ENCODE results near the gene NFYC. TPM values are rescaled to one million over a fixed set of nuclear protein-coding genes. Genes with fewer than 3 reads are reported as not detected.

NFYC gene
- total RNA-seq, 1 donor from 2014 or later, result 56.0 TPM

GRCh38 chr1:40709100-40709801 lies 17.7 kb downstream of the NFYC start:
- Histone ChIP-seq H3K36me3 (no peaks in the 10 kb centered on the region), H3K27me3 (no peaks in the 10 kb centered on the region), H3K4me3 (peak overlapping the region; percentile 62), H3K4me1 (peaks cover 62% of the 10 kb centered on the region), H3K9me3 (no peaks in the 10 kb centered on the region), H3K27ac (peak overlapping the region; percentile 81)
- DNase-seq, result no peak
- TF ChIP-seq CTCF (IDR thresholded peaks at IDR 0.05), result no peak
- peak; percentile 96 for ATAC-seq
- intact Hi-C loops (cut with DNase I), result no loop called here

GRCh38 chr1:40709802-40710278 lies 18.3 kb downstream of the NFYC start:
- TF ChIP-seq CTCF (IDR thresholded peaks at IDR 0.05), result no peak
- peaks cover 57% of the 10 kb centered on the region for H3K4me1 ChIP-seq
- no peaks in the 10 kb centered on the region for H3K36me3 ChIP-seq
- intact Hi-C loops (cut with DNase I), result no loop called here
- peak overlapping the region; percentile 62 for H3K4me3 ChIP-seq
- ATAC-seq, result no peak
- DNase-seq, result no peak
- peak overlapping the region; percentile 81 for H3K27ac ChIP-seq
- H3K27me3 ChIP-seq, result no peaks in the 10 kb centered on the region
- H3K9me3 ChIP-seq, result no peaks in the 10 kb centered on the region

GRCh38 chr1:40710581-40711315 lies 19.2 kb downstream of the NFYC start:
- DNase-seq, result no peak

GRCh38 chr1:40711465-40712404 lies 20.2 kb downstream of the NFYC start:
- Histone ChIP-seq H3K4me3 (peak overlapping the region; percentile 62), H3K27me3 (no peaks in the 10 kb centered on the region), H3K27ac (peak overlapping the region; percentile 81), H3K36me3 (no peaks in the 10 kb centered on the region), H3K9me3 (no peaks in the 10 kb centered on the region), H3K4me1 (peaks cover 67% of the 10 kb centered on the region)
- DNase-seq (no peak), ATAC-seq (peak; percentile 10)
- no peak for TF ChIP-seq CTCF (IDR thresholded peaks at IDR 0.05)
- intact Hi-C loops (cut with DNase I), result no loop called here

More at GRCh38 chr1:40710581-40711315, 19.2 kb downstream of the NFYC start:
- intact Hi-C loops (cut with DNase I), result no loop called here
- peaks cover 60% of the 10 kb centered on the region for H3K4me1 ChIP-seq
- H3K9me3 ChIP-seq, result no peaks in the 10 kb centered on the region
- no peak for ATAC-seq
- no peak for TF ChIP-seq CTCF (IDR thresholded peaks at IDR 0.05)
- H3K27ac ChIP-seq, result peak overlapping the region; percentile 81
- no peaks in the 10 kb centered on the region for H3K27me3 ChIP-seq
- H3K36me3 ChIP-seq, result no peaks in the 10 kb centered on the region
- H3K4me3 ChIP-seq, result peak overlapping the region; percentile 62

GRCh38 chr1:40712405-40712944 lies 21.0 kb downstream of the NFYC start:
- intact Hi-C loops (cut with DNase I), result no loop called here
- Histone ChIP-seq H3K27me3 (no peaks in the 10 kb centered on the region), H3K4me3 (no peak overlapping the region), H3K36me3 (no peaks in the 10 kb centered on the region), H3K4me1 (peaks cover 72% of the 10 kb centered on the region), H3K27ac (peak overlapping the region; percentile 70), H3K9me3 (no peaks in the 10 kb centered on the region)
- TF ChIP-seq CTCF (IDR thresholded peaks at IDR 0.05), result no peak
- no peak for ATAC-seq
- no peak for DNase-seq

All from upper lobe of right lung (tissue), 1 donor.